IMR-90 (cell line): ENCODE measurements around the gene VAV1. TPM values are rescaled to one million over a fixed set of nuclear protein-coding genes. Genes with fewer than 3 reads are reported as not detected.

Experiments
- ATAC-seq: fragments of 200-7000 bp; cut with Tn5 transposase; 2 replicates; pipeline ENCODE4 v1.9.1; 2020; ENCODE audit warnings: low read depth, mild to moderate bottlenecking, moderate library complexity
- BruUV-seq: library from RNA; stranded (reverse); fragments of 400-500 nt; replicated peaks from 2 replicates; lab custom pipeline; 2021; lab: Mats Ljungman, UMichigan
- CTCF ChIA-PET: fragments of 300-600 bp; formaldehyde crosslinking; extraction: SDS; loops from one replicate; lab custom pipeline; 2021; ENCODE audit warnings: antibody characterized with exemption; lab: Yijun Ruan, JAX
- POLR2A ChIA-PET: fragments of 300-600 bp; sonication (Branson Sonifier 250); formaldehyde crosslinking; loops from one replicate; lab custom pipeline; 2022; ENCODE audit warnings: antibody characterized with exemption; ENCODE audit not compliant: unreplicated experiment; lab: Charles Lee
- DNase-seq: peaks from one replicate; pipeline ENCODE4 v3.0.0; 2013
- H2AFZ ChIP-seq: replicated peaks from 2 replicates; pipeline ENCODE3; 2013; ENCODE audit warnings: low read length, mild to moderate bottlenecking; ENCODE audit not compliant: poor library complexity
- H2AK5ac ChIP-seq: 2 replicates; pipeline ENCODE4 v1.6.1; 2013; ENCODE audit warnings: low read depth, low read length, inconsistent platforms
- H2AK9ac ChIP-seq: replicated peaks from 2 replicates; pipeline ENCODE3; 2013; ENCODE audit warnings: mild to moderate bottlenecking, low read depth, low read length, moderate library complexity; ENCODE audit not compliant: poor library complexity
- H2BK120ac ChIP-seq: 2 replicates; pipeline ENCODE4 v1.6.1; 2013; ENCODE audit warnings: low read depth, low read length, inconsistent platforms
- H2BK15ac ChIP-seq: 3 replicates; pipeline ENCODE4 v1.6.1; 2013; ENCODE audit warnings: low read depth, low read length, inconsistent platforms
- H2BK20ac ChIP-seq: 2 replicates; pipeline ENCODE4 v1.6.1; 2013; ENCODE audit warnings: low read depth, mild to moderate bottlenecking, inconsistent platforms, low read length, moderate library complexity
- H2BK5ac ChIP-seq: 2 replicates; pipeline ENCODE4 v1.6.1; 2013; ENCODE audit warnings: mild to moderate bottlenecking, low read depth, low read length, inconsistent platforms; ENCODE audit not compliant: poor library complexity, severe bottlenecking
- H3K14ac ChIP-seq: replicated peaks from 2 replicates; pipeline ENCODE4 v1.6.1; 2013; ENCODE audit warnings: low read depth, low read length, inconsistent platforms
- H3K18ac ChIP-seq: 2 replicates; pipeline ENCODE4 v1.6.1; 2013; ENCODE audit warnings: low read depth, low read length, control low read depth
- H3K23ac ChIP-seq: 2 replicates; pipeline ENCODE4 v1.6.1; 2013; ENCODE audit warnings: low read depth, low read length, inconsistent platforms
- H3K27ac ChIP-seq: 2 replicates; pipeline ENCODE4 v1.5.1; 2013; ENCODE audit warnings: mild to moderate bottlenecking, control low read depth, low read length; ENCODE audit not compliant: insufficient read depth
- H3K27me3 ChIP-seq: 2 replicates; pipeline ENCODE4 v1.6.1; 2013; ENCODE audit warnings: low read length; ENCODE audit not compliant: control insufficient read depth, insufficient read depth
- H3K36me3 ChIP-seq: 2 replicates; pipeline ENCODE4 v1.6.1; 2013; ENCODE audit warnings: low read length, mixed read lengths; ENCODE audit not compliant: control insufficient read depth, insufficient read depth
- H3K4ac ChIP-seq: 2 replicates; pipeline ENCODE4 v1.6.1; 2013; ENCODE audit warnings: low read depth, low read length, inconsistent platforms
- H3K4me1 ChIP-seq: 2 replicates; pipeline ENCODE4 v1.6.1; 2013; ENCODE audit warnings: low read length, mixed read lengths; ENCODE audit not compliant: control insufficient read depth, insufficient read depth
- H3K4me2 ChIP-seq: 2 replicates; pipeline ENCODE4 v1.6.1; 2013; ENCODE audit warnings: low read depth, mild to moderate bottlenecking, control low read depth, low read length, moderate library complexity
- H3K4me3 ChIP-seq: 2 replicates; pipeline ENCODE4 v1.5.1; 2013; ENCODE audit warnings: low read depth, mild to moderate bottlenecking, control low read depth, low read length, moderate library complexity; ENCODE audit not compliant: insufficient read depth
- H3K56ac ChIP-seq: 2 replicates; pipeline ENCODE4 v1.6.1; 2013; ENCODE audit warnings: low read length, inconsistent platforms; ENCODE audit not compliant: insufficient read depth; ENCODE audit errors: extremely low read depth
- H3K79me1 ChIP-seq, 2 experiments: 2 replicates each; pipeline ENCODE4 v1.6.1; 2013; ENCODE audit warnings: low read length in 2 of 2, inconsistent platforms in 1 of 2, low read depth in 1 of 2
- H3K9ac ChIP-seq: 2 replicates; pipeline ENCODE4 v1.6.1; 2013; ENCODE audit warnings: low read depth, low read length, control low read depth
- H3K9me1 ChIP-seq: 2 replicates; pipeline ENCODE4 v1.6.1; 2013; ENCODE audit warnings: low read length, inconsistent platforms; ENCODE audit not compliant: insufficient read depth
- H3K9me3 ChIP-seq: 2 replicates; pipeline ENCODE4 v1.6.1; 2013; ENCODE audit warnings: low read length; ENCODE audit not compliant: control insufficient read depth, insufficient read depth
- H4K20me1 ChIP-seq: 2 replicates; pipeline ENCODE4 v1.6.1; 2013; ENCODE audit warnings: low read length, inconsistent platforms; ENCODE audit not compliant: insufficient read depth
- H4K5ac ChIP-seq: 2 replicates; pipeline ENCODE4 v1.6.1; 2013; ENCODE audit warnings: mild to moderate bottlenecking, low read depth, low read length, control low read depth
- H4K8ac ChIP-seq, 2 experiments: 2 replicates each; pipeline ENCODE4 v1.6.1; 2013; ENCODE audit warnings: low read depth in 2 of 2, low read length in 2 of 2, control low read depth in 1 of 2, inconsistent platforms in 1 of 2
- H4K91ac ChIP-seq: 2 replicates; pipeline ENCODE4 v1.6.1; 2013; ENCODE audit warnings: low read depth, low read length, inconsistent platforms; ENCODE audit not compliant: insufficient read depth
- BHLHE40 ChIP-seq: fragments of 150-350 bp; IDR thresholded peaks from 2 replicates; pipeline ENCODE4 v1.6.1; 2016; ENCODE audit warnings: mild to moderate bottlenecking, low read depth, low read length
- CEBPB ChIP-seq: IDR thresholded peaks from 2 replicates; pipeline ENCODE4 v1.6.1; 2012; ENCODE audit warnings: low read depth, low read length, improper control_type of control experiment
- CHD1 ChIP-seq: IDR thresholded peaks from 2 replicates; pipeline ENCODE4 v1.6.1; 2012; ENCODE audit warnings: low read depth, low read length, improper control_type of control experiment
- FOS ChIP-seq: fragments of 150-350 bp; IDR thresholded peaks from 2 replicates; pipeline ENCODE4 v1.6.1; 2016; ENCODE audit warnings: low read depth, low read length
- MAFK ChIP-seq: IDR thresholded peaks from 2 replicates; pipeline ENCODE4 v1.6.1; 2012; ENCODE audit warnings: low read depth, low read length, improper control_type of control experiment
- POLR2A ChIP-seq: IDR thresholded peaks from 2 replicates; pipeline ENCODE4 v1.6.1; 2012; ENCODE audit warnings: mild to moderate bottlenecking, low read depth, low read length
- RAD21 ChIP-seq: IDR thresholded peaks from 2 replicates; pipeline ENCODE4 v1.6.1; 2012; ENCODE audit warnings: low read length, improper control_type of control experiment
- RCOR1 ChIP-seq: IDR thresholded peaks from 2 replicates; pipeline ENCODE4 v1.6.1; 2012; ENCODE audit warnings: mild to moderate bottlenecking, low read length, improper control_type of control experiment; ENCODE audit not compliant: insufficient replicate concordance
- RFX5 ChIP-seq: IDR thresholded peaks from 2 replicates; pipeline ENCODE4 v1.8.0; 2012; ENCODE audit warnings: low read depth, mild to moderate bottlenecking, low read length, moderate library complexity
- SMC3 ChIP-seq: fragments of 150-350 bp; IDR thresholded peaks from 2 replicates; pipeline ENCODE4 v1.6.1; 2016; ENCODE audit warnings: low read depth, mild to moderate bottlenecking, antibody characterized with exemption, low read length, moderate library complexity
- WGBS, 2 experiments: methylation state at CpG; one replicate each; pipeline versions ENCODE4 v1.1.5 to v1.1.7; 2013; ENCODE audit warnings: missing lambda C conversion rate in 2 of 2; ENCODE audit not compliant: insufficient read length in 1 of 2; ENCODE audit errors: extremely low coverage in 2 of 2; 5-methylcytosine and 5-hydroxymethylcytosine counted together
- dilution Hi-C: fragments of 300-500 bp; cut with HindIII; formaldehyde crosslinking; loops from one replicate; pipeline ENCODE4 v1.14.3; 2018; ENCODE audit warnings: low sequenced_read_pairs; ENCODE audit not compliant: unreplicated experiment
- in situ Hi-C: fragments of 300-500 bp; cut with MboI; formaldehyde crosslinking; loops from 3 replicates; pipeline ENCODE4 v1.14.3; 2019; ENCODE audit warnings: low sequenced_read_pairs, inconsistent platforms, mixed read lengths
- intact Hi-C: fragments of 100-400 bp; cut with micrococcal nuclease; formaldehyde crosslinking; loops from 2 replicates; pipeline ENCODE4 v1.10.0; 2022
- polyA plus RNA-seq, 3 experiments: library from polyadenylated mRNA; depleted of rRNA; stranded (reverse); fragments of >200 nt; gene quantifications; 2 replicates each; pipeline ENCODE4 v1.2.3, GENCODE V29; 2012; ENCODE audit warnings: low replicate concordance in 1 of 3
- total RNA-seq: library from RNA; depleted of rRNA; stranded (reverse); fragments of >200 nt; gene quantifications from 2 replicates; pipeline ENCODE4 v1.2.3, GENCODE V29; 2012
- TF ChIP-seq, protein P1 (sequence below): fragments of 150-350 bp; IDR thresholded peaks from 2 replicates; pipeline ENCODE4 v1.6.1; 2016; ENCODE audit warnings: low read depth, mild to moderate bottlenecking, low read length, moderate library complexity, borderline replicate concordance
- TF ChIP-seq, protein P2 (sequence below): fragments of 150-350 bp; IDR thresholded peaks from 2 replicates; pipeline ENCODE4 v1.6.1; 2017; ENCODE audit warnings: mild to moderate bottlenecking, antibody characterized with exemption, low read length, low read depth
- TF ChIP-seq, protein P3 (sequence below): conservative IDR thresholded peaks from 2 replicates; pipeline ENCODE4 v1.5.1; 2012; ENCODE audit warnings: mild to moderate bottlenecking, low read depth, low read length, improper control_type of control experiment

The VAV1 gene
- total and polyA plus RNA-seq, 2 of the 4 experiments (the other 2 are of a cell fraction): not detected

DNA sequence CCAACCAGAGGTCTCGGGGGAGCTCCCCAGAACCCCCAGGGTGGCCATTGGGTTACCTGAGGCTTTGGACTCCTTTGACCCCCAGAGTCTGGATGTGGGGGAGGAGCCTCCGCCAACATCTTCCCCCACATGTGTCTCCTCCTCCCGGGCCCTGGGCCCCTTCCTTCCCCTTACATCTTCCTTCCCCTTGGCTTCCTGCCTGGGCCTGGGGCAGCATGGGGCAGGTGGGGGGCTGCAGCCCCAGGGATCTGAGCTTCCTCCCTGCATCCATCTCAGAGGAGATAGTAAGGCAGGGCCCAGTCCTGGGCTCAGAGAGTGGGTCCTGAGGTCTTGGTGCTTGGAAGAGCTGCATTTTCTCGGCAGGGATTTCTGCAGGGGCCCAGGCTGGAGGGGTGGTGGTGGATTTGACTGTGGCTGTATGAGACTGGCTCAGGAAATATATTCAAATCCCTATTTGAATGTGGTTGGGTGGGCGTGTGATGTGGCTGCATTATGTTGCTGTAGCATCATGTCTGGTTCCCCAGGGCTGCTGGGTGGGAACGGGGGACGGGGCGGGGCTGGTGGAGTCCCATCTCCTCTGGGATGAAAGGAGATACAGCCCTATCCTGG, 919 bp downstream of the VAV1 start:
- CTCF ChIA-PET: no interaction called here

More for the DNA sequence above, 919 bp downstream of the VAV1 start:
- H4K91ac ChIP-seq: no peak overlapping the region
- no peak overlapping the region for H3K27ac ChIP-seq
- H3K79me1 ChIP-seq: no peaks in the 10 kb centered on the region
- no peak overlapping the region for H3K4me3 ChIP-seq
- no peak overlapping the region for H3K23ac ChIP-seq
- H3K4me2 ChIP-seq: no peak overlapping the region
- no TSS peak for BruUV-seq
- intact Hi-C loops (no loop called here), dilution Hi-C loops (no loop called here), in situ Hi-C loops (no loop called here)
- no peak for DNase-seq
- no peak overlapping the region for H2BK120ac ChIP-seq
- H3K18ac ChIP-seq: no peak overlapping the region
- H4K5ac ChIP-seq: no peak overlapping the region
- no peaks in the 10 kb centered on the region for H3K9me1 ChIP-seq
- H3K4me1 ChIP-seq: no peaks in the 10 kb centered on the region
- no peaks in the 10 kb centered on the region for H3K9me3 ChIP-seq
- H3K56ac ChIP-seq: no peak overlapping the region
- no peaks in the 10 kb centered on the region for H4K20me1 ChIP-seq
- no peak overlapping the region for H3K4ac ChIP-seq
- H2AK5ac ChIP-seq: no peak overlapping the region
- H2AK9ac ChIP-seq: no peak overlapping the region
- H2BK5ac ChIP-seq: no peak overlapping the region
- H3K9ac ChIP-seq: no peak overlapping the region
- H3K14ac ChIP-seq: no peak overlapping the region
- POLR2A ChIA-PET: no interaction called here
- H2BK20ac ChIP-seq: no peak overlapping the region
- no peak for ATAC-seq
- H2AFZ ChIP-seq: no peak overlapping the region
- 20% methylated on average over 2 of the region's 8 CpGs; no CpG with 5 or more reads in 1 of the 2 experiments for WGBS, 2 experiments
- TF ChIP-seq, protein P1, sequence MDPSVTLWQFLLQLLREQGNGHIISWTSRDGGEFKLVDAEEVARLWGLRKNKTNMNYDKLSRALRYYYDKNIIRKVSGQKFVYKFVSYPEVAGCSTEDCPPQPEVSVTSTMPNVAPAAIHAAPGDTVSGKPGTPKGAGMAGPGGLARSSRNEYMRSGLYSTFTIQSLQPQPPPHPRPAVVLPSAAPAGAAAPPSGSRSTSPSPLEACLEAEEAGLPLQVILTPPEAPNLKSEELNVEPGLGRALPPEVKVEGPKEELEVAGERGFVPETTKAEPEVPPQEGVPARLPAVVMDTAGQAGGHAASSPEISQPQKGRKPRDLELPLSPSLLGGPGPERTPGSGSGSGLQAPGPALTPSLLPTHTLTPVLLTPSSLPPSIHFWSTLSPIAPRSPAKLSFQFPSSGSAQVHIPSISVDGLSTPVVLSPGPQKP: no peak
- TF ChIP-seq, protein P2, sequence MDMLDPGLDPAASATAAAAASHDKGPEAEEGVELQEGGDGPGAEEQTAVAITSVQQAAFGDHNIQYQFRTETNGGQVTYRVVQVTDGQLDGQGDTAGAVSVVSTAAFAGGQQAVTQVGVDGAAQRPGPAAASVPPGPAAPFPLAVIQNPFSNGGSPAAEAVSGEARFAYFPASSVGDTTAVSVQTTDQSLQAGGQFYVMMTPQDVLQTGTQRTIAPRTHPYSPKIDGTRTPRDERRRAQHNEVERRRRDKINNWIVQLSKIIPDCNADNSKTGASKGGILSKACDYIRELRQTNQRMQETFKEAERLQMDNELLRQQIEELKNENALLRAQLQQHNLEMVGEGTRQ: no peak
- no peak for TF ChIP-seq MAFK
- no peak for TF ChIP-seq SMC3
- no peak for TF ChIP-seq FOS
- TF ChIP-seq CHD1: no peak
- no peak for TF ChIP-seq RFX5
- TF ChIP-seq BHLHE40: no peak
- TF ChIP-seq, protein P3, sequence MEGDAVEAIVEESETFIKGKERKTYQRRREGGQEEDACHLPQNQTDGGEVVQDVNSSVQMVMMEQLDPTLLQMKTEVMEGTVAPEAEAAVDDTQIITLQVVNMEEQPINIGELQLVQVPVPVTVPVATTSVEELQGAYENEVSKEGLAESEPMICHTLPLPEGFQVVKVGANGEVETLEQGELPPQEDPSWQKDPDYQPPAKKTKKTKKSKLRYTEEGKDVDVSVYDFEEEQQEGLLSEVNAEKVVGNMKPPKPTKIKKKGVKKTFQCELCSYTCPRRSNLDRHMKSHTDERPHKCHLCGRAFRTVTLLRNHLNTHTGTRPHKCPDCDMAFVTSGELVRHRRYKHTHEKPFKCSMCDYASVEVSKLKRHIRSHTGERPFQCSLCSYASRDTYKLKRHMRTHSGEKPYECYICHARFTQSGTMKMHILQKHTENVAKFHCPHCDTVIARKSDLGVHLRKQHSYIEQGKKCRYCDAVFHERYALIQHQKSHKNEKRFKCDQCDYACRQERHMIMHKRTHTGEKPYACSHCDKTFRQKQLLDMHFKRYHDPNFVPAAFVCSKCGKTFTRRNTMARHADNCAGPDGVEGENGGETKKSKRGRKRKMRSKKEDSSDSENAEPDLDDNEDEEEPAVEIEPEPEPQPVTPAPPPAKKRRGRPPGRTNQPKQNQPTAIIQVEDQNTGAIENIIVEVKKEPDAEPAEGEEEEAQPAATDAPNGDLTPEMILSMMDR: no peak
- no peak for TF ChIP-seq RCOR1
- no peak for TF ChIP-seq RAD21
- no peak for TF ChIP-seq CEBPB
- no peak for TF ChIP-seq POLR2A
- H2BK15ac ChIP-seq: no peak overlapping the region
- no peak overlapping the region for H4K8ac ChIP-seq
- no peaks in the 10 kb centered on the region for H3K36me3 ChIP-seq
- H3K27me3 ChIP-seq: no peaks in the 10 kb centered on the region
